Upper lobe of left lung (tissue), 4 donors: ENCODE measurements around the gene RHAG.

ENCODE experiments used
- CTCF ChIP-seq, 6 experiments: fragments of 450-650 bp in 4 of 6; fragments of 200-600 bp in 2 of 6; sonication (generic) in 2 of 6; IDR thresholded peaks; one replicate each; pipeline ENCODE4 v1.5.1; 2016 to 2019; ENCODE audit warnings: antibody characterized with exemption in 6 of 6
- EP300 ChIP-seq, 4 donors: sonication (generic); formaldehyde crosslinking; IDR thresholded peaks; one replicate each; pipeline ENCODE4 v1.5.1; 2017; ENCODE audit warnings: antibody characterized with exemption in 4 of 4, control low read depth in 2 of 4

- no peak for TF ChIP-seq CTCF (IDR thresholded peaks at IDR 0.05)
- TF ChIP-seq EP300 (IDR thresholded peaks at IDR 0.05) = no peak
Observed at GRCh38 chr6:49637350-49637731, 702 bp upstream of the RHAG start.
